HCT116 (cell line): ENCODE results near the gene COL5A2. TPM values are rescaled to one million over a fixed set of nuclear protein-coding genes. Genes with fewer than 3 reads are reported as not detected.

ENCODE experiments used
- ATAC-seq: fragments of 200-7000 bp; cut with Tn5 transposase; 2 replicates; pipeline ENCODE4 v1.9.1; 2020; ENCODE audit warnings: mild to moderate bottlenecking, moderate library complexity
- Bru-seq: library from RNA; stranded (reverse); fragments of 400-500 nt; gene quantifications from one replicate; lab custom pipeline; 2021; lab: Mats Ljungman, UMichigan
- BruChase-seq, 2 experiments: library from RNA; stranded (reverse); fragments of 400-500 nt; gene quantifications; one replicate each; lab custom pipeline; 2021; lab: Mats Ljungman, UMichigan
- BruUV-seq: library from RNA; stranded (reverse); fragments of 400-500 nt; replicated peaks from 2 replicates; lab custom pipeline; 2021; lab: Mats Ljungman, UMichigan
- CTCF ChIA-PET: fragments of 300-600 bp; sonication (Branson Sonifier 250); formaldehyde crosslinking; loops from one replicate; lab custom pipeline; 2021; ENCODE audit warnings: antibody characterized with exemption; lab: Charles Lee
- POLR2A ChIA-PET: fragments of 300-600, 350-600 bp; sonication (Branson Sonifier 250); formaldehyde crosslinking; loops from one replicate; lab custom pipeline; 2021; ENCODE audit warnings: antibody characterized with exemption; lab: Charles Lee
- RAD21 ChIA-PET, 2 experiments: fragments of 300-600 bp; sonication (Branson Sonifier 250); formaldehyde crosslinking; loops; one replicate each; lab custom pipeline; 2023; ENCODE audit warnings: low total read pairs in 2 of 2; ENCODE audit not compliant: uncharacterized antibody in 2 of 2, unreplicated experiment in 2 of 2, low non-redundant PET in 1 of 2; lab: Charles Lee
- DNase-seq: peaks from one replicate; pipeline ENCODE4 v3.0.0-alpha.2; 2010; ENCODE audit warnings: low read depth, low spot score
- H2AFZ ChIP-seq: fragments of 200-600 bp; shearing (Covaris generic), sonication (generic); 2 replicates; pipeline ENCODE4 v1.6.1; 2017; ENCODE audit warnings: low read depth, mixed run types, mixed read lengths, antibody characterized with exemption, low read length; ENCODE audit not compliant: poor library complexity, severe bottlenecking
- H3K27ac ChIP-seq: 2 replicates; pipeline ENCODE4 v1.5.1; 2012; ENCODE audit warnings: low read depth, low read length
- H3K27me3 ChIP-seq: fragments of 200-600 bp; sonication (generic); 2 replicates; pipeline ENCODE4 v1.6.1; 2016; ENCODE audit warnings: mixed run types, low read length, mixed read lengths; ENCODE audit not compliant: insufficient read depth
- H3K36me3 ChIP-seq, 2 experiments: fragments of 200-500 bp in 1 of 2; fragments of 200-600 bp in 1 of 2; sonication (Bioruptor generic) in 1 of 2; sonication (generic) in 1 of 2; 2 replicates each; pipeline versions ENCODE4 v1.5.1 to v1.6.1; 2014 to 2016; ENCODE audit warnings: low read length in 2 of 2, inconsistent platforms in 1 of 2, mixed read lengths in 1 of 2, mixed run types in 1 of 2; ENCODE audit not compliant: insufficient read depth in 2 of 2, control insufficient read depth in 1 of 2
- H3K4me1 ChIP-seq, 2 experiments: fragments of 200-600 bp in 1 of 2; sonication (generic) in 1 of 2; 2 replicates each; pipeline versions ENCODE4 v1.5.1 to v1.6.1; 2012 to 2017; ENCODE audit warnings: low read length in 2 of 2, inconsistent platforms in 1 of 2, mild to moderate bottlenecking in 1 of 2, mixed read lengths in 1 of 2, mixed run types in 1 of 2, moderate library complexity in 1 of 2; ENCODE audit not compliant: insufficient read depth in 2 of 2, control insufficient read depth in 1 of 2
- H3K4me2 ChIP-seq: fragments of 200-600 bp; sonication (generic); 2 replicates; pipeline ENCODE4 v1.6.1; 2017; ENCODE audit warnings: mixed run types, low read length, mixed read lengths
- H3K4me3 ChIP-seq, 2 experiments: fragments of 200-600 bp in 1 of 2; sonication (generic) in 1 of 2; replicated peaks in 1 of 2; 2 replicates each; pipeline ENCODE4 v1.5.1; 2011 to 2016; ENCODE audit warnings: low read length in 2 of 2, control low read depth in 1 of 2, low read depth in 1 of 2, mild to moderate bottlenecking in 1 of 2, mixed read lengths in 1 of 2, mixed run types in 1 of 2
- H3K79me2 ChIP-seq: fragments of 200-600 bp; sonication (generic); 2 replicates; pipeline ENCODE4 v1.6.1; 2017; ENCODE audit warnings: mild to moderate bottlenecking, mixed run types, low read length, moderate library complexity, mixed read lengths; ENCODE audit not compliant: insufficient read depth
- H3K9ac ChIP-seq: fragments of 200-600 bp; sonication (generic); 2 replicates; pipeline ENCODE4 v1.6.1; 2016; ENCODE audit warnings: low read length, mixed read lengths
- H3K9me2 ChIP-seq: fragments of 200-600 bp; sonication (generic), shearing (Covaris generic); 2 replicates; pipeline ENCODE4 v1.6.1; 2017; ENCODE audit warnings: mixed run types, mild to moderate bottlenecking, moderate library complexity; ENCODE audit not compliant: insufficient read depth
- H3K9me3 ChIP-seq, 2 experiments: fragments of 200-500 bp in 1 of 2; fragments of 200-600 bp in 1 of 2; sonication (Bioruptor generic) in 1 of 2; sonication (generic) in 1 of 2; 2 replicates each; pipeline ENCODE4 v1.6.1; 2014 to 2017; ENCODE audit warnings: low read length in 2 of 2, mixed read lengths in 2 of 2, inconsistent platforms in 1 of 2, low read depth in 1 of 2, mild to moderate bottlenecking in 1 of 2, mixed run types in 1 of 2, moderate library complexity in 1 of 2; ENCODE audit not compliant: control insufficient read depth in 1 of 2, insufficient read depth in 1 of 2
- H4K20me1 ChIP-seq: fragments of 200-600 bp; sonication (generic), shearing (Covaris generic); 2 replicates; pipeline ENCODE4 v1.6.1; 2017; ENCODE audit warnings: mixed run types, mild to moderate bottlenecking, moderate library complexity; ENCODE audit not compliant: insufficient read depth
- CBX3 ChIP-seq: IDR thresholded peaks from 2 replicates; pipeline ENCODE4 v1.6.1; 2012; ENCODE audit warnings: low read depth
- EGR1 ChIP-seq: IDR thresholded peaks from 2 replicates; pipeline ENCODE4 v1.6.1; 2012; ENCODE audit warnings: low read depth
- JUND ChIP-seq: IDR thresholded peaks from 2 replicates; pipeline ENCODE4 v1.6.1; 2012
- REST ChIP-seq: IDR thresholded peaks from 2 replicates; pipeline ENCODE4 v1.6.1; 2012; ENCODE audit warnings: low read depth
- SIN3A ChIP-seq: IDR thresholded peaks from 2 replicates; pipeline ENCODE4 v1.6.1; 2012; ENCODE audit warnings: low read depth
- ZNF274 ChIP-seq: fragments of 200-500 bp; sonication (Bioruptor generic); IDR thresholded peaks from 2 replicates; pipeline ENCODE4 v1.6.1; 2014; ENCODE audit warnings: mild to moderate bottlenecking, low read depth, low read length, inconsistent platforms
- intact Hi-C: fragments of 100-400 bp; cut with micrococcal nuclease; formaldehyde crosslinking; loops from 2 replicates; pipeline ENCODE4 v1.10.0; 2022
- long read RNA-seq: library from polyadenylated mRNA; unstranded; transcript quantifications from one replicate; pipeline ENCODE4 v2.0.0, GENCODE V29; 2021; ENCODE audit not compliant: unreplicated experiment
- polyA plus RNA-seq: library from polyadenylated mRNA; unstranded; fragments of >200 nt; gene quantifications from 2 replicates; pipeline ENCODE4 v1.2.1, GENCODE V29; 2012; ENCODE audit warnings: missing spikeins
- total RNA-seq: library from RNA; stranded (reverse); gene quantifications from one replicate; pipeline ENCODE4 v1.2.1, GENCODE V29; 2021; ENCODE audit not compliant: unreplicated experiment

The COL5A2 gene
- total RNA-seq = 2.3 TPM
- 0.47 and 1.2 TPM in 2 replicates for polyA plus RNA-seq
- Bru-seq, nascent RNA = percentile 36 among the genes with signal in this experiment
- BruChase-seq, experiment 1, labeled RNA remaining after a 6-hour chase = percentile 31 among the genes with signal in this experiment
- percentile 35 among the genes with signal in this experiment for BruChase-seq, experiment 2, labeled RNA remaining after a 2-hour chase
- long read RNA-seq = 0 reads

- no peak for DNase-seq
Measured at GRCh38 chr2:189179570-189179950, at the start of gene COL5A2. TSS of gene COL5A2 (minus strand) at chr2:189179761. CDS start at chr2:189179604, 157 bp downstream.

More at GRCh38 chr2:189179570-189179950, at the start of gene COL5A2:
- H3K79me2 ChIP-seq = no peaks in the 10 kb centered on the region
- no peaks in the 10 kb centered on the region for H3K27me3 ChIP-seq
- H3K4me3 ChIP-seq = no peak within 1 kb of the TSS
- H2AFZ ChIP-seq = no peak within 1 kb of the TSS
- H3K4me2 ChIP-seq = no peak within 1 kb of the TSS
- no peaks in the 10 kb centered on the region for H3K4me1 ChIP-seq
- H3K9ac ChIP-seq = no peak within 1 kb of the TSS
- H3K36me3 ChIP-seq = no peaks in the 10 kb centered on the region
- BruUV-seq = no TSS peak
- H3K27ac ChIP-seq = no peak within 1 kb of the TSS
- no peaks in the 10 kb centered on the region for H4K20me1 ChIP-seq
- ChIA-PET RAD21 (no interaction called here), POLR2A (no interaction called here), CTCF (no interaction called here)
- no peak for ATAC-seq
- H3K9me3 ChIP-seq = no peaks in the 10 kb centered on the region
- TF ChIP-seq SIN3A (no peak), JUND (no peak), CBX3 (no peak), ZNF274 (no peak), EGR1 (no peak), REST (no peak)
- TF ChIP-seq, all 23 proteins: peak for 0
- no peaks in the 10 kb centered on the region for H3K9me2 ChIP-seq
- intact Hi-C loops = no loop called here
